GM12801 (cell line): Measurements from ENCODE around the gene PYGO1.

Experiments
- TF ChIP-seq, protein P1 (sequence below): IDR thresholded peaks from one replicate; pipeline ENCODE4 v1.5.1; 2011; ENCODE audit warnings: control low read depth; ENCODE audit not compliant: insufficient read length; ENCODE audit errors: extremely low read depth

PYGO1 gene

DNA sequence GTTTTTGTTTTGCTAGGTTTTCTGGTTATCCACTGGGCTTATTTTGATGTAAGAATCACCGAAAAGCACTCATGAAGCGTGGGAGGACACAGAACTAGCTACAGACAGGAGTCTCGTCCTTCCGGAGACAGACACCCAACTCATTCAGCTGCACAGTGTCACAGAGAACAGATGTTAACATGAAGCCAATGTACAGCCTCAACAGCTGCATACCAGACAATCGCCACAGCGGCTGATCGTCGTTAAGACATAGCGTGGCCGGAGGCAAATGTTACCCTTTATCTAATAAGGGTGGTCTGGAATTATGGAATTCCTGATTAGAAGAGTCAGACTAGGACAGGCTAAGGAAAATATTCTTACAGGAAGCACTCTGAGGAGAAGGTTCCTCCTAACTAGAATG is 1.1 kb upstream of the PYGO1 start:
- TF ChIP-seq, protein P1, sequence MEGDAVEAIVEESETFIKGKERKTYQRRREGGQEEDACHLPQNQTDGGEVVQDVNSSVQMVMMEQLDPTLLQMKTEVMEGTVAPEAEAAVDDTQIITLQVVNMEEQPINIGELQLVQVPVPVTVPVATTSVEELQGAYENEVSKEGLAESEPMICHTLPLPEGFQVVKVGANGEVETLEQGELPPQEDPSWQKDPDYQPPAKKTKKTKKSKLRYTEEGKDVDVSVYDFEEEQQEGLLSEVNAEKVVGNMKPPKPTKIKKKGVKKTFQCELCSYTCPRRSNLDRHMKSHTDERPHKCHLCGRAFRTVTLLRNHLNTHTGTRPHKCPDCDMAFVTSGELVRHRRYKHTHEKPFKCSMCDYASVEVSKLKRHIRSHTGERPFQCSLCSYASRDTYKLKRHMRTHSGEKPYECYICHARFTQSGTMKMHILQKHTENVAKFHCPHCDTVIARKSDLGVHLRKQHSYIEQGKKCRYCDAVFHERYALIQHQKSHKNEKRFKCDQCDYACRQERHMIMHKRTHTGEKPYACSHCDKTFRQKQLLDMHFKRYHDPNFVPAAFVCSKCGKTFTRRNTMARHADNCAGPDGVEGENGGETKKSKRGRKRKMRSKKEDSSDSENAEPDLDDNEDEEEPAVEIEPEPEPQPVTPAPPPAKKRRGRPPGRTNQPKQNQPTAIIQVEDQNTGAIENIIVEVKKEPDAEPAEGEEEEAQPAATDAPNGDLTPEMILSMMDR, result no peak

DNA sequence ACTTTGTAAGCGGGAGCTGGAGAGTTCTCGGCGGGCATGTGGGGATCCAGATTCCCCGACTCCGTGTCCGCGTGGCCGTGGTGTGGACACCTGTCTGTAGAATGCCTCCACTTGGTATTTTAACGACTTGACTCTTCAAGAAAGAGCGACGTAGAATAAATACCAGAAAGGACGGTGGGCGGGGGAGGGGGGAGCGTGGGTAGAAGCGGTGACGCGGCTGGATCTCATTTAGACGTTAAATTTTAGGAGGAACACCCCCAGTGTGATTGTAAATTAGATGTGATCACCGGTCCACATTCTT is 620 bp upstream of the PYGO1 start:
- TF ChIP-seq, protein P1, result no peak

DNA sequence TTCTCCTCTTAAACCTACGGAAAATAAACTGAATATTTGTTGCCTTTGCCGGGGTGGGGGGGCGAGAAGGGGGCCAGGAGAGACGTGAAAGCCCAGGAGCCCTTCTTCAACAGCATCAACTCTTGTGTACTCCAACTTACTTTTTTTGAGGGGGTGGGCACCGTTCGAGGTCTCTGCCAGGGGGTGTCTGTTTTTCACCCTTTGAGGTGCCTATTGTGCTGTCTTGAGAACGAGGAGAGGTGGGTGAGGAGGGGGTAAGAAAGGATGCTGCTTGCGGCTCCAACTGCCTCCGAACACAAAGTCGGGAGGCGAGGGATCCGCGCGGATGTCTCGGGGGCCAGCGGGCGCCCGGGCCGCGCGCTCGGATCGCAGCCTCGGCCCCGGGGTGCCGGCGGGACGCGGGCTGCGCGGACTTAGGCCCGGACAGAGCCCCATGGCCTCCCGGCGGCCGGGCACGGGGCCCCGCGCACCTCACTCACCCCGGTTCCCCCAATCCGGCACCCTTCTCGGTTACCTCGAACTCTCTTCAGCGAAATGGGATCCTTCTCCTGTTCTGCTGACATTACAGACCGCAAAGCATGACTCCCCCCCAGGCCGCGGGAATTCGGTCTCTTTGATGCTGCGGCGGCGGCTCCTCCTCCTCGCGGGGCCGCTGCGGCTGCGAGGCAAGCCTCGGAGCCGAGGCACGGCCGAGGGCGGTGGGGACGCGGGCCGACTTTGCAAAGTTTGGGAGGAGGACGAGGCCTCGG is 650 bp downstream of the PYGO1 start:
- TF ChIP-seq, protein P1, result no peak

DNA sequence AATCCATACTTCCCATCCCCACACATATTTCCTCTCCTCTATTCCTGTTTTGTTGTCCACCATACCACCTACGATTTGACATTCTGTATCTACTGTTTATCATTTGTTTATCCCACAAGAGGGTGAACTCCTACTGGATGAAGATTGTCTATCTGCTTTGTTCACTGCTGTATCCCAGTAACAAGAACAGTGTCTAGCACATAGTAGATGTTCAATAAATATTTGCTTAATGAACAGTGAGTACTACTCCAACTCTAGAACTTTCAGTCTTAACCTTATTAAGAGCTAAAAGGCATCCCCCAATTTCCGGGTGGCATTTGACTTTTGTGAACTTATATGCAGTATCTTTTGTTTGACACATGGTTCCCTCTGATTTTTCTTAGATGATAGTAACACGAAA is 1.3 kb downstream of the PYGO1 start:
- TF ChIP-seq, protein P1, result no peak

DNA sequence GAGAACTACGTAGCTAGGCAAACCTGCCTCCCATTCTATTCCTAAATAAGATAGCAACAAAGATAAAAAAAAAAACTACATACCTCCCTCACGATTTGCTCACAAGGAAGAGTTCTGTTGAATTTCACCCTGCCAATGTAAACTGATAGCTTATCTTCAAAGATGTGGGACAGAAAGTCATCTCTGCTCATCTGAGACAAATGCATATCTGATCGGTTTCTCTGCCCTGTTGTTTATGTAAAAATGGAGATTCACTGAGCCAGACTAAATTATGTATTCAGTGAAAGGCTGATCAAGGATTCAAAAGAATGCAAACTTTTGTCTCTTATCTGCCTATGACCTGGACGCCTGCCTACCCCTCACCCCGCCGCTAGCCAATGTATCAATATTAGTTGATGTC is 11.2 kb downstream of the PYGO1 start:
- TF ChIP-seq, protein P1, result no peak

DNA sequence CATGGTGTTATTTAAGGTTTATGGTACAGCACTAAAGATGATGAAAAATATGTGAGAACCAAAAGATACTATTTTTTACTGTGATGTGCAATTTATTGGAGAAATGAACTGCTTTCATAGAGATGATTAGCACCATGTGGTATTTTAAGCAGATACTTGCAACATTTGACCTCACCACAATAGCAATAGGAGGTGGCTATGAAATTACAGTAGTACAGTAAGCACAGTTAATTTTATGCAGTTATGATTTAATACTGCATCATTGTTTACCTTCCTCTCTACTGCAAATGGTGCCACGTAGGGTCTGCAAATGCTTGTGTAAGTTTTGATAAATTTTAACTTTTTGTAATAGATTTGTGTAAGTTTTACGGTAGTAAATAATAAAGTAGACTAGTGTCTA is 14.0 kb downstream of the PYGO1 start:
- TF ChIP-seq, protein P1, result no peak

DNA sequence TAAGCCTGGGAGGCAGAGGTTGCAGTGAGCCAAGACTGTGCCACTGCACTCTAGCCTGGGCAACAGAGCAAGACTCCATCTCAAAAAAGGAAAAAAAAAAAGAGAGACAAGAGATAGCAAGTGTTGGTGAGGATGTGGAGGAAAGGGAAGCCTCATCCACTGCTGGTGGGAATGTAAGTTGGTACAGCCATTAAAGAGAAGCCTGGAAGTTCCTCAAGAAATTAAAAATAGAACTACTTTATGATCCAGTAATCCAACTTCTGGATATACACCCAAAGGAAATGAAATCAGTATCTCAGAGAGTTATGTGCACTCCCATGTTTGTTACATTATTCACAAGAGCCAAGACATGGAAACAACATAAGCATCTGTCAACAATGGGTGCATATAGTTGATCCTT is 14.9 kb downstream of the PYGO1 start:
- TF ChIP-seq, protein P1, result no peak
